Immature natural killer cell (primary cell): ENCODE data around the gene PLA2G2E. TPM values are rescaled to one million over a fixed set of nuclear protein-coding genes. Genes with fewer than 3 reads are reported as not detected.
"Not testable (repeated sequence)": the region's sequence is repeated elsewhere in the genome, so short reads cannot be mapped to it uniquely, and the experiment has no call there.

ENCODE experiments used
- DNase-seq, 3 donors: peaks; one replicate each; pipeline ENCODE4 v3.0.0; 2022; ENCODE audit warnings: mixed read lengths in 1 of 3
- H3K27ac Mint-ChIP-seq, 6 donors: one replicate each; pipeline ENCODE4 v1.8.0; 2020; ENCODE audit warnings: mixed read lengths in 6 of 6, mild to moderate bottlenecking in 5 of 6, inconsistent platforms in 4 of 6, moderate library complexity in 3 of 6
- H3K27me3 Mint-ChIP-seq, 3 donors: one replicate each; pipeline ENCODE4 v1.8.0; 2020 to 2021; ENCODE audit warnings: low read depth in 3 of 3, mild to moderate bottlenecking in 3 of 3, mixed read lengths in 3 of 3, moderate library complexity in 3 of 3, inconsistent platforms in 1 of 3
- H3K36me3 Mint-ChIP-seq, 3 donors: one replicate each; pipeline ENCODE4 v1.8.0; 2020; ENCODE audit warnings: mixed read lengths in 3 of 3, inconsistent platforms in 2 of 3, mild to moderate bottlenecking in 2 of 3
- H3K4me1 Mint-ChIP-seq, 2 donors: one replicate each; pipeline ENCODE4 v1.8.0; 2020; ENCODE audit warnings: inconsistent platforms in 2 of 2, mild to moderate bottlenecking in 2 of 2, mixed read lengths in 2 of 2, moderate library complexity in 1 of 2
- H3K4me3 Mint-ChIP-seq, 5 donors: one replicate each; pipeline ENCODE4 v1.8.0; 2020; ENCODE audit warnings: mild to moderate bottlenecking in 5 of 5, mixed read lengths in 5 of 5, inconsistent platforms in 3 of 5, moderate library complexity in 3 of 5
- H3K9me3 Mint-ChIP-seq, 6 donors: one replicate each; pipeline ENCODE4 v1.8.0; 2020; ENCODE audit warnings: mild to moderate bottlenecking in 6 of 6, mixed read lengths in 6 of 6, inconsistent platforms in 4 of 6, moderate library complexity in 3 of 6
- polyA plus RNA-seq, 3 donors: library from polyadenylated mRNA; unstranded; fragments of 300-500 nt; fragmentation: Illumina TruSeq; gene quantifications; one replicate each; pipeline ENCODE4 v1.2.3, GENCODE V29; 2021

Gene PLA2G2E
- polyA plus RNA-seq, 3 donors from 2014 or later: not detected

DNA sequence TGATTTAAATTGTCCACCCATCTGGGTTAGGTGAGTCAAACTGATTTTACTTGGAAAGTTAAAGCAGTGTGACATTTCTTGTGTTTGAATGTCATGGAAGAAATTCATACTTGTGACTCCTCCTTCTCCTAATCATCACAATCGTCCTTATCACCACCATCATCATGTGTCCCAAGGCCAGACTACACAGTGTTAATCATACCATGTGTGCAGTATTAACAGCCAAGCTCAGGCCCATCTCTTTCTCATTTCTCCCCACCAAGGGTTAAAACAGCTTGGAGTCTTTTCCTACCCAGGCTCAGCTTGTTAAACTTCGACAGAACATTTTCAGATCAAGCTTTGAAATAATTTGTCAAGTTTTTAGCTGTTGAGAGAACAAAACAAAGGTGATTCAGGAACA, 22.5 kb upstream of the PLA2G2E start:
- Mint-ChIP-seq H3K4me1 (no peaks in the 10 kb centered on the region), H3K27ac (no peak overlapping the region), H3K9me3 (peaks cover 0 to 4% (median 0%) of the 10 kb centered on the region in 6 donors), H3K27me3 (peaks cover 1 to 15% (median 14%) of the 10 kb centered on the region in 3 donors), H3K36me3 (no peaks in the 10 kb centered on the region), H3K4me3 (no peak overlapping the region)
- DNase-seq: no peak

- peaks cover 3 to 7% (median 4%) of the 10 kb centered on the region in 3 donors for H3K27me3 Mint-ChIP-seq
- no peaks in the 10 kb centered on the region for H3K36me3 Mint-ChIP-seq
- H3K27ac Mint-ChIP-seq: no peak overlapping the region
- H3K9me3 Mint-ChIP-seq: peaks cover 0 to 4% (median 0%) of the 10 kb centered on the region in 6 donors
- no peaks in the 10 kb centered on the region for H3K4me1 Mint-ChIP-seq
- DNase-seq: no peak
- no peak overlapping the region for H3K4me3 Mint-ChIP-seq
These were observed 19.2 kb upstream of the PLA2G2E start for GRCh38 chr1:19942657-19943056.

DNA sequence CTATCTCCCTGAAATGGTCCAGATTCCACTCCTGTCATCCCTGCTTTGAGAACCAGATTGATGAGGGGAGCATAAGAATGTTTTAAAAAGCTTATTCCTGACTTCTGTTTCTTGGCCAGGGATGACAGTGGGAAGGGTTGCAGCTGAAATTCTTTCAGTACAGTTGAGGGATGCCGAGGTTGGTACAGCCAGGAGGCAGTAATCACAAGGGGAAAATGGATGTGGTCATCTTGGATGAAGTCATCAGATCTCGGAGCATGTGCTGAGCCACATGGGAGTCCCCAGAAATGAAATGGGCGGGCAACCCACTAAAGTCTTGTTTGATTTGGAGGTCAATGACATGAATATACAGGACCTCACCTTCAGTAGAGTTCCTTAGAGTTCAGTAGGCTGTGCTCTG, 18.7 kb upstream of the PLA2G2E start:
- Mint-ChIP-seq H3K9me3 (peaks cover 0 to 4% (median 0%) of the 10 kb centered on the region in 6 donors), H3K36me3 (no peaks in the 10 kb centered on the region), H3K27ac (no peak overlapping the region), H3K4me1 (no peaks in the 10 kb centered on the region), H3K27me3 (peaks cover 3 to 6% (median 4%) of the 10 kb centered on the region in 3 donors), H3K4me3 (no peak overlapping the region)
- no peak for DNase-seq

DNA sequence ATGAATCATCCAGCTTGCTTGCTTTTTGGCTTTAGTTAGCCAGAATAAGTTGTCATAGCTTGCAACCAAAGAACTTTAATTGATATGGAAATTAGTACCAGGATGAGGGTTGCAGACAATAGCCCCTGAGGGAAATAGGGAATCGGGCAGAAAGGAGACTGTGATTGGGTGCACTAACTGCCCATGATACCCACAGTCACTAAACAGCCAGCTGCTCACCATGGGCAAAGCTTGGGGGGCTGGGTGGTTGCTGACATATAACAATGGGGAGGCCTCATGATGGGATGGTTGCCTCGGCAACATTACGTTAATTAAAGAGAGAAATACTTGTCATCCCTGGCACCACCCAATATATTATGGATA, 17.8 kb upstream of the PLA2G2E start:
- Mint-ChIP-seq H3K4me3 (no peak overlapping the region), H3K27me3 (peaks cover 1 to 4% (median 3%) of the 10 kb centered on the region in 3 donors), H3K36me3 (no peaks in the 10 kb centered on the region), H3K27ac (no peak overlapping the region), H3K4me1 (no peaks in the 10 kb centered on the region), H3K9me3 (peaks cover 0 to under 1% (median 0%) of the 10 kb centered on the region in 6 donors)
- no peak for DNase-seq

DNA sequence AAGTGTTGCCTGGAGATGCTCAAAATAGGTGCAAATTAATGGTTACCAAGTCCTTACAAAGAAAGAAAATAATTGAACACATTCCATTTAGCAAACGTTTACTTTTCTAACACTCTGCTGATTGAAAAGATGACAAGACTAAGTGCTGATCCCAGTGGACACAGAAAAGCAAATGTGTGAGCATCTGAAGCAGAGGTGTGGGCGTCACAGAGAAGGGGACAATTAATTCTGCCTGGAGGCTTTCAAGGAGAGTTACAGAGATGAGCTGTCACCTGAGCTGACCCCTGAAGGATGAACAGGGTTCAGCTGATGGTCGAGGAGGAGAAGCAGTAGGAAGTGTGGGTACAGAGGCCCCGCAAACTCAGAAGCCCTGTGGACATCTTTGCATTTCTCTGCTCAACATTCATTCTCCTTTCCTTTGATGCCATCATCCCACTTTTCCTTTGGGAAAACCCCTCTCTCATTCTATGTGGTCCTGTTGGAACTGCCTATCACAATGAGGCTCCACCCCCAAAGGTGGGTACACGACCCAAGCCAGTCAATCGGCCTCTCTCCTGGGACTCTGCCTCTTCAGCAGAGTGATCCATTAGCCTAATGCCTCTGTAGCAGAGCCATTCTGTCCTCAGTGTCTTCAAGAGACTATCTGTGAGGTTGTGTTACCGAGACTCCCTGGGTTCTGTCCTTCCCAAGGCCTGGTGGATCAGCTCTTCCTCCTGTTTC, 17.2 kb upstream of the PLA2G2E start:
- Mint-ChIP-seq H3K9me3 (no peaks in the 10 kb centered on the region), H3K27ac (no peak overlapping the region), H3K4me1 (no peaks in the 10 kb centered on the region), H3K4me3 (no peak overlapping the region), H3K27me3 (peaks cover 0 to 4% (median 3%) of the 10 kb centered on the region in 3 donors), H3K36me3 (no peaks in the 10 kb centered on the region)
- no peak for DNase-seq

GRCh38 chr1:19938472-19938871, 15.1 kb upstream of the PLA2G2E start:
- DNase-seq: no peak
- Mint-ChIP-seq H3K9me3 (peaks cover 0 to 2% (median 0%) of the 10 kb centered on the region in 6 donors), H3K4me1 (no peaks in the 10 kb centered on the region), H3K36me3 (no peaks in the 10 kb centered on the region), H3K4me3 (no peak overlapping the region), H3K27me3 (peaks cover 0 to 3% (median 0%) of the 10 kb centered on the region in 3 donors), H3K27ac (no peak overlapping the region)

- peaks cover 5 to 22% (median 18%) of the 10 kb centered on the region in 6 donors for H3K9me3 Mint-ChIP-seq
- no peak overlapping the region for H3K27ac Mint-ChIP-seq
- no peak overlapping the region for H3K4me3 Mint-ChIP-seq
- no peaks in the 10 kb centered on the region for H3K4me1 Mint-ChIP-seq
- H3K27me3 Mint-ChIP-seq: peaks cover 0 to 4% (median 4%) of the 10 kb centered on the region in 3 donors
- DNase-seq: no peak
- peaks cover 5 to 6% (median 5%) of the 10 kb centered on the region in 3 donors for H3K36me3 Mint-ChIP-seq
These were observed 12.8 kb upstream of the PLA2G2E start for GRCh38 chr1:19936061-19936750.

DNA sequence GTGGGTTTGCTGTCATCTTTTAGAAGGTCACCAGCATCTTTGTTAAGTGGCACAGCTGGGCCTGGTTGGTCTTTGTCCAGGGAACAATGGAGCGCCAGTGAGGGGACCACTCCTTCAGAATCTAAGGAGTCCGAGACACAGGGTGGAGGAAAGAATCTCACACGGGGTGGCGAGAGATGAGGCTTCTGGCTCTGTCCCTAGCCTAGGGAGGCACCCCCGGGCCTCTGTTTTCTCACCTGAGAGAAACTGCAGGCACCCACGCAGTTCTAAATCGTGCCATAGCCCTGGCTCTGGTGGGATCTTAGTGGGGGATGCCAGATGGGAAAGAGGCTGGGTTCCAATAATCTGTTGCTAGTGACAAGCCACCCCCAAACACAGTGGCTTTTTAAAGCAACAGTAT, 10.9 kb upstream of the PLA2G2E start:
- DNase-seq: no peak
- peaks cover 5 to 6% (median 5%) of the 10 kb centered on the region in 3 donors for H3K36me3 Mint-ChIP-seq
- no peak overlapping the region for H3K4me3 Mint-ChIP-seq
- no peak overlapping the region for H3K27ac Mint-ChIP-seq
- H3K9me3 Mint-ChIP-seq: peaks cover 5 to 29% (median 21%) of the 10 kb centered on the region in 6 donors
- H3K27me3 Mint-ChIP-seq: peaks cover 2 to 4% (median 4%) of the 10 kb centered on the region in 3 donors
- no peaks in the 10 kb centered on the region for H3K4me1 Mint-ChIP-seq

GRCh38 chr1:19932866-19933265, 9.4 kb upstream of the PLA2G2E start:
- Mint-ChIP-seq H3K27me3 (peaks cover 1 to 4% (median 2%) of the 10 kb centered on the region in 3 donors), H3K4me3 (no peak overlapping the region), H3K27ac (no peak overlapping the region), H3K9me3 (peaks cover 5 to 29% (median 21%) of the 10 kb centered on the region in 6 donors), H3K36me3 (peaks cover 5 to 6% (median 5%) of the 10 kb centered on the region in 3 donors), H3K4me1 (no peaks in the 10 kb centered on the region)
- DNase-seq: no peak

GRCh38 chr1:19927130-19927421, 3.7 kb upstream of the PLA2G2E start:
- peaks cover 0 to 15% (median 10%) of the 10 kb centered on the region in 6 donors for H3K9me3 Mint-ChIP-seq
- not testable (repeated sequence) for H3K36me3 Mint-ChIP-seq, DNase-seq, H3K27ac Mint-ChIP-seq, H3K4me3 Mint-ChIP-seq, H3K4me1 Mint-ChIP-seq, H3K27me3 Mint-ChIP-seq

- Mint-ChIP-seq H3K27ac (no peak overlapping the region), H3K9me3 (peaks cover 0 to 10% (median 6%) of the 10 kb centered on the region in 6 donors), H3K4me3 (no peak overlapping the region), H3K4me1 (no peaks in the 10 kb centered on the region), H3K27me3 (peaks cover 2 to 4% (median 4%) of the 10 kb centered on the region in 3 donors), H3K36me3 (no peaks in the 10 kb centered on the region)
- no peak for DNase-seq
These were observed 3.1 kb upstream of the PLA2G2E start for GRCh38 chr1:19926296-19927129.

DNA sequence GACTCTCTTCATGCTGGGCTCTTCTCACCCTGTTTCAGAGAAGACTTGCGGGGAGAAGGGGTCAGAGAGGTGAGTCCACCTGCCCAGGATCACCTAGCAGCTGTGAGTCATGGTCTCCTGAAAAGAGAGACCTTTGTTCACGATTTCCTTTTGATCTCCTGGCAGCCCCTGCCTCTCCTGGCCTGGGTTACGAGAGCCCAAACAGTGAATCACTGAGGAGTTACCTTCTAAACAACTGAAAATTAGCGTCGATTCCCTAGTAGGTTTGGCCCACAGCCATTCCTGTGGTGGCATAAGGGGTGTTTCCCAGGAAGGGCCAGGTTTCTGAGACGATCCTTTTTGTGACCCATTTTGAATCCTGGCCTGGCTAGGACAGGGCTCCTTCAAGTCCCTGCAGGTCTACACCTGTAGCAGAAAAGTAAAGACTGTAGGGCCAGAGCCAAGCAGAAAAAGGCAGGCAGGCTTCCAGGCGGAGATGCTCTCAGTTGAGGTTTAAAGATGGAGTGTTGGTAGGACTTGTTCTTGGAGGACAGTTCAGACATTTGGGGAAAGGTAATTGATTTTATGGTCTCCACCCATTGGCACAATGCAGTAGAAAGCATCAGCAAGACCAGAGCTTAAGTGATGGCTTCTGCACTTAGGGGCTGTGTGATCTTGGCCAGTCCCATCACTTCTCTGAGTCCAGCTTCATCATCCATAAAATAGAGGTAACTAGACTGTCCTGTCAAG, 2.1 kb upstream of the PLA2G2E start:
- Mint-ChIP-seq H3K27ac (no peak overlapping the region), H3K4me3 (no peak overlapping the region), H3K27me3 (peaks cover 2 to 4% (median 2%) of the 10 kb centered on the region in 3 donors), H3K4me1 (no peaks in the 10 kb centered on the region), H3K9me3 (no peaks in the 10 kb centered on the region), H3K36me3 (no peaks in the 10 kb centered on the region)
- no peak for DNase-seq

DNA sequence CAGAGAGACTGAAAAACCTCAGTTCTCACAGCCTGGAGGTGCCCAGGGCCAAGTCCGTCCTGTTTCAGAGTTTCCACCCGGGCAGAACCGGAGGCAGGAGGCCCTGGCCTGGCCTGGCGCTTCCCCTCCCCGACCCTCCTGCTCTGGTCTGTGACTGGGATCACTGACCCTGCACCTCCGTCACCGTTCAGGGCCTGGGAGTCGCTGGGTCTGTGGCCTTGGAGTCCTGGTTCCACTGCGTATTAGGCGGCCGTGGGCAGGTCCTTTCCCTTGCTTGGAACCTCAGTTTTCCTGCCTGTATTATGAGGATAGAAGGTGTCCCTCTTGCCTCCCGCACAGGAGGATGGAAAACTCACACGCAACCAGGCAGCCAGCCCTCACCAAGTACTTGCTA, 533 bp upstream of the PLA2G2E start:
- Mint-ChIP-seq H3K4me3 (no peak overlapping the region), H3K9me3 (no peaks in the 10 kb centered on the region), H3K4me1 (no peaks in the 10 kb centered on the region), H3K36me3 (no peaks in the 10 kb centered on the region), H3K27ac (no peak overlapping the region), H3K27me3 (peaks cover 0 to 4% (median 2%) of the 10 kb centered on the region in 3 donors)
- no peak for DNase-seq
